WTC11 (cell line): ENCODE results near the gene TBC1D17. TPM values are rescaled to one million over a fixed set of nuclear protein-coding genes. Genes with fewer than 3 reads are reported as not detected.

Source experiments
- ATAC-seq: fragments of 200-7000 bp; cut with Tn5 transposase; 2 replicates; pipeline ENCODE4 v1.10.0; 2021; ENCODE audit warnings: mild to moderate bottlenecking, moderate library complexity
- CTCF ChIA-PET: fragments of 300-600 bp; sonication (Branson Sonifier 250); formaldehyde crosslinking; loops from one replicate; lab custom pipeline; 2021; ENCODE audit warnings: antibody characterized with exemption; lab: Charles Lee
- POLR2A ChIA-PET: fragments of 350-600 bp; sonication (Branson Sonifier 250); formaldehyde crosslinking; loops from one replicate; lab custom pipeline; 2021; ENCODE audit warnings: antibody characterized with exemption; lab: Charles Lee
- DNase-seq: peaks from one replicate; pipeline ENCODE4 v3.0.0; 2021; ENCODE audit warnings: low spot score
- H3K27ac Mint-ChIP-seq: 2 replicates; pipeline ENCODE4 v1.8.0; 2021; ENCODE audit warnings: mixed read lengths
- H3K27me3 Mint-ChIP-seq: 2 replicates; pipeline ENCODE4 v1.8.0; 2021; ENCODE audit warnings: low read depth, mild to moderate bottlenecking, moderate library complexity, mixed read lengths
- H3K36me3 Mint-ChIP-seq: 2 replicates; pipeline ENCODE4 v1.8.0; 2021; ENCODE audit warnings: mixed read lengths
- H3K4me1 Mint-ChIP-seq: 2 replicates; pipeline ENCODE4 v1.8.0; 2022; ENCODE audit warnings: mixed read lengths
- H3K4me3 Mint-ChIP-seq: 2 replicates; pipeline ENCODE4 v1.8.0; 2021; ENCODE audit warnings: mild to moderate bottlenecking, moderate library complexity, mixed read lengths
- H3K9me3 Mint-ChIP-seq: 2 replicates; pipeline ENCODE4 v1.8.0; 2021; ENCODE audit warnings: mixed read lengths
- ATF6 ChIP-seq: sonication (generic); formaldehyde crosslinking; IDR thresholded peaks from 2 replicates; pipeline ENCODE4 v1.8.1; 2023; ENCODE audit warnings: mild to moderate bottlenecking, missing genetic modification reagents
- E2F5 ChIP-seq: sonication (generic); formaldehyde crosslinking; IDR thresholded peaks from 2 replicates; pipeline ENCODE4 v1.8.1; 2022; ENCODE audit warnings: mild to moderate bottlenecking, moderate library complexity, missing genetic modification reagents
- ESRRA ChIP-seq: sonication (generic); formaldehyde crosslinking; IDR thresholded peaks from 2 replicates; pipeline ENCODE4 v1.8.1; 2022; ENCODE audit warnings: mild to moderate bottlenecking, missing genetic modification reagents, borderline replicate concordance
- ETV6 ChIP-seq: sonication (generic); formaldehyde crosslinking; IDR thresholded peaks from 2 replicates; pipeline ENCODE4 v1.8.1; 2022; ENCODE audit warnings: mild to moderate bottlenecking, missing genetic modification reagents
- FOXP1 ChIP-seq: sonication (generic); formaldehyde crosslinking; IDR thresholded peaks from 2 replicates; pipeline ENCODE4 v1.8.0; 2022; ENCODE audit warnings: missing genetic modification reagents, mild to moderate bottlenecking, moderate library complexity, borderline replicate concordance
- GTF2I ChIP-seq: fragments of 250-450 bp; sonication (Bioruptor Pico); conservative IDR thresholded peaks from 2 replicates; pipeline ENCODE4 v1.4.0; 2021; ENCODE audit warnings: mild to moderate bottlenecking
- IRF1 ChIP-seq: sonication (generic); formaldehyde crosslinking; IDR thresholded peaks from 2 replicates; pipeline ENCODE4 v1.8.0; 2023; ENCODE audit warnings: missing genetic modification reagents
- MYBL2 ChIP-seq: sonication (generic); formaldehyde crosslinking; IDR thresholded peaks from 2 replicates; pipeline ENCODE4 v1.8.1; 2023; ENCODE audit warnings: mild to moderate bottlenecking, moderate library complexity, missing genetic modification reagents
- NFATC4 ChIP-seq: fragments of 250-450 bp; sonication (Bioruptor Pico); IDR thresholded peaks from 2 replicates; pipeline ENCODE4 v1.9.0; 2021; ENCODE audit warnings: mild to moderate bottlenecking
- NR2C2 ChIP-seq: sonication (generic); formaldehyde crosslinking; IDR thresholded peaks from 2 replicates; pipeline ENCODE4 v1.8.0; 2022; ENCODE audit warnings: mild to moderate bottlenecking, missing genetic modification reagents
- OVOL2 ChIP-seq: fragments of 250-450 bp; sonication (Bioruptor Pico); IDR thresholded peaks from 2 replicates; pipeline ENCODE4 v1.9.0; 2021; ENCODE audit warnings: mild to moderate bottlenecking, borderline replicate concordance
- TP53 ChIP-seq: sonication (generic); formaldehyde crosslinking; IDR thresholded peaks from 2 replicates; pipeline ENCODE4 v1.8.1; 2023; ENCODE audit warnings: mild to moderate bottlenecking, missing genetic modification reagents
- USF1 ChIP-seq: sonication (generic); formaldehyde crosslinking; IDR thresholded peaks from 2 replicates; pipeline ENCODE4 v1.8.0; 2022; ENCODE audit warnings: mild to moderate bottlenecking, missing genetic modification reagents
- ZNF263 ChIP-seq: sonication (generic); formaldehyde crosslinking; IDR thresholded peaks from 2 replicates; pipeline ENCODE4 v1.8.1; 2022; ENCODE audit warnings: low read depth, mild to moderate bottlenecking, moderate library complexity, missing genetic modification reagents
- ZNF317 ChIP-seq: sonication (generic); formaldehyde crosslinking; IDR thresholded peaks from 2 replicates; pipeline ENCODE4 v1.8.1; 2023; ENCODE audit warnings: low read depth, mild to moderate bottlenecking, moderate library complexity, missing genetic modification reagents, borderline replicate concordance
- ZNF423 ChIP-seq: fragments of 250-450 bp; sonication (Bioruptor Pico); IDR thresholded peaks from 2 replicates; pipeline ENCODE4 v2.1.2; 2022; ENCODE audit warnings: mild to moderate bottlenecking, moderate library complexity
- ZNF671 ChIP-seq: fragments of 250-450 bp; sonication (Bioruptor Pico); IDR thresholded peaks from 2 replicates; pipeline ENCODE4 v1.8.0; 2021; ENCODE audit warnings: mild to moderate bottlenecking
- total RNA-seq: library from RNA; stranded (reverse); gene quantifications from 3 replicates; pipeline ENCODE4 v1.2.3, GENCODE V29; 2021
- TF ChIP-seq, protein P1 (sequence below): sonication (generic); formaldehyde crosslinking; IDR thresholded peaks from 2 replicates; pipeline ENCODE4 v1.8.0; 2023; ENCODE audit warnings: missing genetic modification reagents, mild to moderate bottlenecking, borderline replicate concordance
- TF ChIP-seq, protein P2 (sequence below): sonication (generic); formaldehyde crosslinking; IDR thresholded peaks from 2 replicates; pipeline ENCODE4 v1.8.0; 2022; ENCODE audit warnings: mild to moderate bottlenecking, missing genetic modification reagents

The TBC1D17 gene
- total RNA-seq, 1 experiment from 2014 or later, result 52.8 TPM

- Mint-ChIP-seq H3K9me3 (no peaks in the 10 kb centered on the region), H3K4me1 (peaks cover 11% of the 10 kb centered on the region), H3K27me3 (peaks cover 47% of the 10 kb centered on the region), H3K27ac (no peak overlapping the region), H3K4me3 (peak overlapping the region; percentile 73), H3K36me3 (peaks cover 16% of the 10 kb centered on the region)
- ChIA-PET POLR2A (interaction anchor here (2.4 kb wide), 1 partner anchor 22 kb away, joined by 13 read pairs; no protein-coding TSS in a partner anchor), CTCF (interaction anchor here (0.8 to 2.5 kb wide), 7 partner anchors 14 to 160 kb away, joined by 3 to 18 read pairs (median 5); partner anchors contain the start of genes AKT1S1 and TBC1D17)
- TF ChIP-seq ZNF671 (CRISPR knock-in tag), result no peak
- no peak for TF ChIP-seq E2F5
- no peak for TF ChIP-seq IRF1 (CRISPR knock-in tag)
- TF ChIP-seq ETV6 (CRISPR knock-in tag), result no peak
- TF ChIP-seq GTF2I (CRISPR knock-in tag), result no peak
- no peak for TF ChIP-seq ATF6 (CRISPR knock-in tag)
- TF ChIP-seq TP53, result no peak
- TF ChIP-seq ESRRA (CRISPR knock-in tag), result no peak
- no peak for TF ChIP-seq ZNF423 (CRISPR knock-in tag)
- no peak for TF ChIP-seq OVOL2 (CRISPR knock-in tag)
- TF ChIP-seq ZNF263 (CRISPR knock-in tag), result no peak
- no peak for TF ChIP-seq MYBL2 (CRISPR knock-in tag)
- TF ChIP-seq, protein P1, sequence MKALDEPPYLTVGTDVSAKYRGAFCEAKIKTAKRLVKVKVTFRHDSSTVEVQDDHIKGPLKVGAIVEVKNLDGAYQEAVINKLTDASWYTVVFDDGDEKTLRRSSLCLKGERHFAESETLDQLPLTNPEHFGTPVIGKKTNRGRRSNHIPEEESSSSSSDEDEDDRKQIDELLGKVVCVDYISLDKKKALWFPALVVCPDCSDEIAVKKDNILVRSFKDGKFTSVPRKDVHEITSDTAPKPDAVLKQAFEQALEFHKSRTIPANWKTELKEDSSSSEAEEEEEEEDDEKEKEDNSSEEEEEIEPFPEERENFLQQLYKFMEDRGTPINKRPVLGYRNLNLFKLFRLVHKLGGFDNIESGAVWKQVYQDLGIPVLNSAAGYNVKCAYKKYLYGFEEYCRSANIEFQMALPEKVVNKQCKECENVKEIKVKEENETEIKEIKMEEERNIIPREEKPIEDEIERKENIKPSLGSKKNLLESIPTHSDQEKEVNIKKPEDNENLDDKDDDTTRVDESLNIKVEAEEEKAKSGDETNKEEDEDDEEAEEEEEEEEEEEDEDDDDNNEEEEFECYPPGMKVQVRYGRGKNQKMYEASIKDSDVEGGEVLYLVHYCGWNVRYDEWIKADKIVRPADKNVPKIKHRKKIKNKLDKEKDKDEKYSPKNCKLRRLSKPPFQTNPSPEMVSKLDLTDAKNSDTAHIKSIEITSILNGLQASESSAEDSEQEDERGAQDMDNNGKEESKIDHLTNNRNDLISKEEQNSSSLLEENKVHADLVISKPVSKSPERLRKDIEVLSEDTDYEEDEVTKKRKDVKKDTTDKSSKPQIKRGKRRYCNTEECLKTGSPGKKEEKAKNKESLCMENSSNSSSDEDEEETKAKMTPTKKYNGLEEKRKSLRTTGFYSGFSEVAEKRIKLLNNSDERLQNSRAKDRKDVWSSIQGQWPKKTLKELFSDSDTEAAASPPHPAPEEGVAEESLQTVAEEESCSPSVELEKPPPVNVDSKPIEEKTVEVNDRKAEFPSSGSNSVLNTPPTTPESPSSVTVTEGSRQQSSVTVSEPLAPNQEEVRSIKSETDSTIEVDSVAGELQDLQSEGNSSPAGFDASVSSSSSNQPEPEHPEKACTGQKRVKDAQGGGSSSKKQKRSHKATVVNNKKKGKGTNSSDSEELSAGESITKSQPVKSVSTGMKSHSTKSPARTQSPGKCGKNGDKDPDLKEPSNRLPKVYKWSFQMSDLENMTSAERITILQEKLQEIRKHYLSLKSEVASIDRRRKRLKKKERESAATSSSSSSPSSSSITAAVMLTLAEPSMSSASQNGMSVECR, result no peak
- TF ChIP-seq ZNF317 (CRISPR knock-in tag), result no peak
- no peak for ATAC-seq
- DNase-seq, result no peak
Observed at GRCh38 chr19:49891393-49891792, 13.9 kb downstream of the TBC1D17 start.

DNA sequence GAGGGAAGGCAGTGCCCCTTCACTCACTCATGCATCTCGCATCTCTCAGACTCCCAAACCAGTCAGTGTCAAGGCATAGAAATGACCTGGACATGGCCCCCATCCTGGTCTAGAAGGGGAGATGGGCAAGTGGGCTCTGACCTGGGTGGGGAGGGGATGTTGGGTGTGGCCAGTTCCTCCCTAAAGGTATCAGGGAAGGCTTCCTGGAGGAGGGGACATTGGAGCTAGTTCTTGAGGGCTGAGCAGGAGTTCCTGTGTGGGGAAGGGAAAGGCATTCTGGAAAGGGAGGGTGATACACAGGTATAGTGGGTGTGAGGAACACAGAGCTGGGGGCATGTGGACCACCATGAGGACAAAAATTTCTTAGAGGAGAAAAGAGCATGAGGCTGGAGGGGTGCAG is 15.2 kb downstream of the TBC1D17 start:
- H3K4me1 Mint-ChIP-seq, result peaks cover 15% of the 10 kb centered on the region
- H3K27ac Mint-ChIP-seq, result peak overlapping the region; percentile 52; the same call in 1 of the 2 replicates
- H3K36me3 Mint-ChIP-seq, result peaks cover 14% of the 10 kb centered on the region; the same call in 1 of the 2 replicates
- TF ChIP-seq NR2C2 (no peak), FOXP1 (CRISPR knock-in tag) (no peak), NFATC4 (no peak), USF1 (CRISPR knock-in tag) (no peak), MYBL2 (CRISPR knock-in tag) (no peak)
- TF ChIP-seq, protein P2, sequence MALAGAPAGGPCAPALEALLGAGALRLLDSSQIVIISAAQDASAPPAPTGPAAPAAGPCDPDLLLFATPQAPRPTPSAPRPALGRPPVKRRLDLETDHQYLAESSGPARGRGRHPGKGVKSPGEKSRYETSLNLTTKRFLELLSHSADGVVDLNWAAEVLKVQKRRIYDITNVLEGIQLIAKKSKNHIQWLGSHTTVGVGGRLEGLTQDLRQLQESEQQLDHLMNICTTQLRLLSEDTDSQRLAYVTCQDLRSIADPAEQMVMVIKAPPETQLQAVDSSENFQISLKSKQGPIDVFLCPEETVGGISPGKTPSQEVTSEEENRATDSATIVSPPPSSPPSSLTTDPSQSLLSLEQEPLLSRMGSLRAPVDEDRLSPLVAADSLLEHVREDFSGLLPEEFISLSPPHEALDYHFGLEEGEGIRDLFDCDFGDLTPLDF, result no peak
- CTCF ChIA-PET, result interaction anchor here (1.8 kb wide), 1 partner anchor 21 kb away, joined by 6 read pairs; no protein-coding TSS in a partner anchor
- POLR2A ChIA-PET, result interaction anchor here (0.6 kb wide), 1 partner anchor 254 kb away, joined by 5 read pairs; no protein-coding TSS in a partner anchor
- peaks cover 50% of the 10 kb centered on the region for H3K27me3 Mint-ChIP-seq
- no peak overlapping the region for H3K4me3 Mint-ChIP-seq
- H3K9me3 Mint-ChIP-seq, result no peaks in the 10 kb centered on the region
- ATAC-seq (no peak), DNase-seq (no peak)
